ENCODE results near the gene ZC3H18. TPM values are rescaled to one million over a fixed set of nuclear protein-coding genes. Genes with fewer than 3 reads are reported as not detected.

The ZC3H18 gene
- total RNA-seq, 1 donor from 2014 or later = 15.2 TPM

DNA sequence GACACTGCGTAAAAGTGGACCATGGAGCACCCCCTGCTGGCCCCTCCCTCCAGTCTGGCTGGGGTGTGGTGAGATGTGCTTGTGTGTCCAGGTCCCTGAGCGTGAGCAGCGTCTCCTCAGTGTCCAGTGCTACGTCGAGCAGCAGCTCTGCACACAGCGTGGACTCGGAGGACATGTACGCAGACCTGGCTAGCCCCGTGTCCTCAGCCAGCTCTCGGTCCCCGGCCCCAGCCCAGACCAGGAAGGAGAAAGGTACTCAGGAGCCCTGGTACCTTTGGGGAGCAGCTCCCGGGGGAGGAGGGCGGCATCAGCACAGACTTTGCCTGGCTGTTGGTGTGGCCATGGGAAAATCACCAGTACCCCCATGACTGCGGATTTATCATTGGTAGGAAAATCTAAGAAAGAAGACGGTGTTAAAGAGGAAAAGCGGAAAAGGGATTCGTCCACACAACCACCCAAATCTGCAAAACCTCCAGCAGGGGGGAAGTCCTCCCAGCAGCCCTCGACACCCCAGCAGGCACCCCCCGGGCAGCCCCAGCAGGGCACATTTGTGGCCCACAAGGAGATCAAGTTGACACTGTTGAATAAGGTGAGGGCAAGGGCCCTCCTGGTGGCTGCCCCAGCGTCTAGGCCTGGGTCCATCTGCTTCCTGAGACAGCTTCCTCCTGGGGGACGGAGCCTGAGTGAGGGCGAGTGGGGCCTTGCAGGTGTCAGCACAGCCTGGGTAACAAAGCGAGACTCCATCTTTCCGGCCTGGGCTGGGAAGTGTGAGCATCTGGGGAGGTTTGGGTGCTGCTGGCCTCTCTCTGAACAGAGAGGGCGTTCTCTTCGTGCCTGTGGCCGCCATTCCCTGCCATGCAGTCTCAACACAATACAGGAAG lies 57.6 kb downstream of the ZC3H18 start:
- DNase-seq = no peak

DNA sequence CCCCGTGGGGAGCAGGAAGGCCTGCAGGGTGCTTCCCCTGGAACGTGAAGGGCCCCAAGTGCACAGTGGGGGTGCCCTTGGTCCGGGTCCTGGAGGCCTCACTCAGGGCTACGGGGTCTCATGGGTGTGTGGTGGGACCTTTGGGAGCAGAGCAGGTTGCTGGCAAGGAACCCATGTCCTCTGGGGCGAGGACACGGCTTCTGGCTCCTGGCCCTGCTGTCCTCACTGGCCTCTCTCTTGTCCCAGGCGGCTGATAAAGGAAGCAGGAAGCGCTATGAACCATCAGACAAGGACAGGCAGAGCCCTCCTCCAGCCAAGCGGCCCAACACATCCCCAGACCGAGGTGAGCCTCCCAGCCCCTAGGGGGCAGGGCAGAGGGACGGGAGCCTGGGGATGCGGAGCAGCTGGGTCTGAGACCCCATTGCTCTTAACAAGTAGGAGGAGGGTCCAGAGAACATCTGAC lies 58.3 kb downstream of the ZC3H18 start:
- DNase-seq = no peak

DNA sequence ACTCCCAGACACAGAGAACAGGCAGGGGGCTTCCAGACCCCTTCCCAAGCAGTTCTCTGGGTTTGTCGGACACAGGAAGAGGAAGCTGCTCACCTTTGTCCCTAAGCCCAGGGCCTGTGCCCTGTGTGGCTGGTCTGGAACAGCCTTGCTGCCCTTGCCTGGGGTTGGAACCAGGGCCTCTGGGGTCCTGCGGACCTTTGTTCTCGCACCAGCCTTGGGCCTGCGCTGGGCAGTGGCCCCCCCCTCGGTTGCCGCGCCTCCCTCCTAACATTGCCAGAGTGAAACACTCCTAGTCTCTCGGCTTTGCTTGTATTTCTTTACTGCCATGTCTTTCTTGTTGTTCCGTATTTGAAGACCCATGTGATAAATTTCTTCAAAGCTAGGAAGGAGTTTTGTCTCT lies 59.6 kb downstream of the ZC3H18 start:
- DNase-seq = no peak

GRCh38 chr16:88630433-88630832 lies 60.2 kb downstream of the ZC3H18 start:
- DNase-seq = no peak

DNA sequence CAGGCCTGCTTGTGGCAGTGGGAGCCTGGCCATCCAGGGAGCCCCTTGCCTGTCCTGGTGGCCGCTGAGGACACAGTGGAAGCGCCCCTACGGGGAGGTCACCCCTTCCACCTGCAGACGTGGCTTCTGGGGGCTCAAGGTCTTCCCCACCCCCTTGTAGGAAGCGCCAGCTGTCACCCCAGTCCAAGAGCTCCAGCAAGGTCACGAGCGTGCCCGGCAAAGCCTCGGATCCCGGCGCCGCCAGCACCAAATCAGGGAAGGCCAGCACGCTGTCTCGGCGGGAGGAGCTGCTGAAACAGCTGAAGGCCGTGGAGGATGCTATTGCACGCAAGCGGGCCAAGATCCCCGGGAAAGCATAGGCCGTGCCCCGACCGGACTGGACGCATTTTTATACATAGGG lies 60.7 kb downstream of the ZC3H18 start:
- DNase-seq = no peak

- DNase-seq = no peak
Observed at GRCh38 chr16:88631384-88631783, 61.2 kb downstream of the ZC3H18 start.

DNA sequence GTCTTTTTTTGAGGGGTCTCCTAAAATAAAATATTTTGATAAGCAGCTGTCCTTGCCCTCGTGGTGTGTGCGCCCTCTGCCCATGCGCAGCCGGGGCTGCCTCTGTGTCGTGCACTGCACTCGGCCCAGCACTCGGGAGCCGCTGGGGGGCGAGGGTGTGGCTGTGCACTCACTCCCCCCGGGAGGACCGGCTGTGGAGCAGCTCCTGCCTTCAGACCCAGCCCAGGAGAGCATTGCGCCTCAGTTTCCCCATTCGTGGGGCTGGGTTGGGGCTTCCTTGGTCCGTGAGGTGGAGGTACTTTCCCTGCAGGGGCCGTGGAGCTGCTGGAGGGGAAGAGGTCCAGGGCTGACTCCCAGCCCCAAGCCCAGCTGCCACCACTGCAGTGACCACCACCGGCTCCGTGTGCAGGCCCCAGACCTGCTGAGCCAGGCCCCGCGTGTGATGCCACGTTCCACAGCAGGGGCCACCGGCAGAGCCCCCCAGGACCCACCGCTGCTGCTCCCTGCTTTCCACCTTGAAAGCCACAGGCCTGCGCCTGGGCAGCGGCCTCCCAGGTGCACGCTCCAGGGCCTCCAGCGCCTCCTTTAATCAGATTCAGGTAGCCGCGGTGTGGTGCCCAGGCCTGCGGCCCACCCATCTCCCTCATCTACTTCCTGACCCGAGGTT lies 61.9 kb downstream of the ZC3H18 start:
- no peak for DNase-seq

DNA sequence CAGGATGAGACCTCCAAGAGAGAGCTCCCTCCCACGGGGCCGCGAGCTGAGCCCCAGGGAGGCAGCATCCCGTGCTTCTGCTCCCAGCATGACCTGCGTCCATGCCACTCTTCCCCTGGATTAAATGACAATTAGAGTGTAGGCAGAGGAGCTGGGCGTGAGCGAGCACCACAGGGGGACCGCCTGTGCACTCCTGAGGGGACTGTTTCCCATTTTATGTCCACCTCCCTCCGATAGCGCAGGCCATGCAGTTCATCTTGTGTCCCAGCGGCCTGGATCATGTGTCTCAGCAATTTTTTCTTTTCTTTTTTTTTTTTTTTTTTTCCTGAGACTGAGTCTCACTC lies 62.4 kb downstream of the ZC3H18 start:
- no peak for DNase-seq

DNA sequence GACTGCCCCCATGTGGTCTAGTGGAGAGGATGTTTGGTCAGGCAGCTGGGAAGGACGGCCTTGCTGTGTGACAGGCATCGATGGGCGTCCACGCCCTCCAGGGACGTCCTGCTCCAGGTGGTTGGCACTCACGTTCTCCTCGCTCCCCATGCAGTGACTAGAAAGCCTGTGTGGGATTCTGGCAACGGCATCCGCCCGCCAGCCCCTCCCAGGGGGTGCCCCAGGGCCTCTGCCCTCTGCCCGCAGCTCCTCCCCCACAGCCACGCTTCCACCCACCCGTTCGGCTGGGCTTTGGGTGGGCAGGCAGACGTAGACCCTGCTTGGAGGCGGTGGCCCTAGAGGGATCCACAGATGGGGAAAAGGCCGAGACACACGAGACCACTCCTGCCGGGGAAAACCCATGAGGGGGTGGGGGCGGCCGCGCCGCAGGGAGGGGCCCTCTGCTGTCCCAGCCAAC lies 63.5 kb downstream of the ZC3H18 start:
- peak; percentile 17 for DNase-seq

- peak; percentile 15 for DNase-seq
Observed at GRCh38 chr16:88634141-88634993, 64.2 kb downstream of the ZC3H18 start.

- no peak for DNase-seq
Observed at GRCh38 chr16:88634994-88635670, 64.9 kb downstream of the ZC3H18 start.

GRCh38 chr16:88635671-88636319 lies 65.6 kb downstream of the ZC3H18 start:
- DNase-seq = no peak

DNA sequence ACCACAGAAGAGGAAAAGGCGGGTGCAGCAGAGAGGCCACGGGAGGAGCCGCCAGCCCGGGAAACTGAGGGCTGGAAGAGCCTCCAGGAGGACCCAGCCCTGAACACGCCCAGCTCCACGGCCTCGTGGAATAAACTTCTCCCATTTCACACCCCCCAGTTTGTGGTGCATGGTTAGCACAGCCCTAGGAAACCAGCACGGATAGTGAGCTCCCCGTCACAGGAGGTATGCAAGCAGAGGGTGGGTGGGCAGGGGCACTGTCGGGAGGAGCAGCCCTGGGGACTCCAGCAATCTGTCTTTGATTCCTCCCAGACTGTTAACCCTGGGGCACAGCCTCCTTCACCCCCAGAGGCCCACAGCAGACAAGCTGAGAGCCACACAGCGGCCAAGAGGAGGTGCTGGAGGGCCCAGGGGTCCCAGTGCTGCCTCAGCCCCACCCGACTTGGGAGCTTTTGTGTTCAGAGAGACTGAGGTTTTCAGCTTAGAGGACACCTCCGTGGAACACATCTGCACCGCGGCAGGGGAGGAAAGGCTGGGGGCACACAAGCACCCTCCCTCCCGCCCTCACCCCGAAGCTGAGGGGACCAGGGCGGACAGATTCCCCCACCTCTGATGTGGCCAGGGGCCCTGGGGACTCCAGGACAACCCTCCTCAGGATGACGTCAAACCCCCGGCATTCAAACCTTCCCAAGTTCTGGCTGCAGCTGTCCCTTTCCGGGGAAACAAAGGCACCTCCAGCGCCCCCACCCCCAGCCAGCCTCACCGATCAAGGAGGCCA lies 66.5 kb downstream of the ZC3H18 start:
- no peak for DNase-seq

DNA sequence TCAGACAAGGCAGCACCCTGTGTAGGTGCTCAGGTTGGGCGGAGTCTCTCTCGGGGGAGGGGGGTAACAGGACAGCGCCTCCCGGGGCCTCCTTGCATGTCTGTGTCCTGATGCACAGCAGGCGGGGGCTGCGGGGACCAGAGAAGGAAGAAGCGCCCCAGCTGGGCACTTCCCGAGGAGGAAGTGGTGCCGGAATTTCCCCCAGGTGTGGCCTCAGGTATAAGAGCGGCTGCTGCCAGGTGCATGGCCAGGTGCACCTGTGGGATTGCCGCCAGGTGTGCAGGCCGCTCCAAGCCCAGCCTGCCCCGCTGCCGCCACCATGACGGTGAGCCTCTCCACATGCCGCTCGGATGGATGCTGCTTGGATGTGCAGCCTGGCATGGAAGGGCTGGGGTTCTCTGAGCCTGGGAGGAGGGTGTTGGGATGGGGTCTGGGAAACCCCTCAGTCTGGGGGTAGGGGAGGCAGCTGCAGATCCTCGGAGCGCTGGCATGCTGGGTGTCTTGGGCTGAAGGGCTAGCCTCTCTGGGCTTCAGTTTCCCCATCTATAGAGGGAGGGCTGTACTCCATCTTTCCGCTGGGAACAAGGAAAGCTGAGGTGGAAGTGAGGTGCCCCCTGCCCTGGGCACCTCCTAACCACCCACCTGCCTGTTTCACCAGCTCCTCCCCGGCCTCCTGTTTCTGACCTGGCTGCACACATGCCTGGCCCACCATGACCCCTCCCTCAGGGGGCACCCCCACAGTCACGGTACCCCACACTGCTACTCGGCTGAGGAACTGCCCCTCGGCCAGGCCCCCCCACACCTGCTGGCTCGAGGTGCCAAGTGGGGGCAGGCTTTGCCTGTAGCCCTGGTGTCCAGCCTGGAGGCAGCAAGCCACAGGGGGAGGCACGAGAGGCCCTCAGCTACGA lies 68.4 kb downstream of the ZC3H18 start, which contains the start of gene IL17C:
Gene IL17C (plus strand): TSS at position 250 of the 908 bp plus-strand sequence. CDS start 70 bp downstream, at position 320.
- no peak for DNase-seq

DNA sequence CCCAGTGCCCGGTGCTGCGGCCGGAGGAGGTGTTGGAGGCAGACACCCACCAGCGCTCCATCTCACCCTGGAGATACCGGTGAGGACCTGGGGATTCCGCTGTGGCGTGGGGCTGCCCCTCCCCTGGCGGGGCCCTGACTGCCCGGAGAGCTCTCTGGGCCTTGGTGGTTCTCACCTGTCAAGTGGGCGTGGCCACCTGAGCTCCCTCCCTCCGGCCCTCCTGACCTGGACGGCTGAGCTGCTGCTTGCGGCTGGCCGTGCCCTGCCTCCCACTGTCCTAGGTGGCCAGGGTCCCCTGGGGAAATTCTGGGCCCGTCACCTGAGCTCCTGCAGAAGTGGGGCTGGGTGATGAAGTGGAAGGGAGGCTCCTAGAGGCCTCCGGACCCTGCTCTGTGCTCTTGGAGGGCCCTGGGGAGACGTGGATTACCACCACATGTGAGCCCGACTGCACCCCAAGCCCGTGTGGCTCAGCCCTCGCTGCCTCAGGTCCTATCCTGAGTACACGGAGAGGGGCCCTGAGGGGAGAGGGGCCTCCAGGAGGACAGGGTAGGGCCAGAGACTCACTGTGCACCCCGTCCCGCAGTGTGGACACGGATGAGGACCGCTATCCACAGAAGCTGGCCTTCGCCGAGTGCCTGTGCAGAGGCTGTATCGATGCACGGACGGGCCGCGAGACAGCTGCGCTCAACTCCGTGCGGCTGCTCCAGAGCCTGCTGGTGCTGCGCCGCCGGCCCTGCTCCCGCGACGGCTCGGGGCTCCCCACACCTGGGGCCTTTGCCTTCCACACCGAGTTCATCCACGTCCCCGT lies 69.2 kb downstream of the ZC3H18 start:
- peak; percentile 21 for DNase-seq

- DNase-seq = no peak
Observed at GRCh38 chr16:88640039-88640495, 69.9 kb downstream of the ZC3H18 start.

DNA sequence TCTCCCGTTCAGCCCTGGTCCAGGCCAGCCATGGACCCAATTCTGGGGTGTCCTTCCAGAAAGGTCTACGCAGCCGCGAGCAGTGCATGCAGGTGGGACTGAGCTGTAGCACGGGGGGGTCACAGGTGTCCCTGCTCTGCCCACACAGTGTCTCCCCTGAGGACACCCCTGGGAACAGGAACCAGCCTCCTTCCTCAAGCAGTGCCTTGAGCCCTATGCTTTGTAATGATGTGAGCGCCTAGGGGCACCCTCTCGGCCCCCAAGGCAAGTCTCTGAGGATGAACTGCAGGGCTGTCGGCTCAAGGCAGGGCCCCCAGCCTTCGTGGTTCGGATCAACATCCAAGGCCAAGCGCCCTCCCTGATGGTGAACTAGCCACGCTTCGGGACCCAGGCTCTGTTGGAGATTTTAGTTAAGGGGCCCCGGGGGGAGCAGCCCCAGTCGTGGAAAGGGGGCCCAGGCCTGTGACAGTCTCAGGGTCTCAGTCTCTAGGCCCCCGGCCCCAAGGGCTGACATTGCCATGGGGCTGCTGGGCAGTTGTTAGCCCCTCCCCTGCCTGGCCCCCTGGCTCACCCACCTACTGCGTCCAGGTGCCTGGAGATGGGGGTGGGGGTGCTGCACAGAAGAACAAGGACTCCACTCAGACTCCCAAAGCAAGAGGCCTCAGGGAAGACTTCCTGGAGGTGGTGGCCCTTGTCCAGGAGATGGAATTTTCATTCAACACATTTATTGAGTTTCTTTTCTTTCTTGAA lies 70.5 kb downstream of the ZC3H18 start:
- no peak for DNase-seq

Data from tongue (tissue), 2 donors.